Erythroblast (primary cell): ENCODE measurements around the gene SERPINA4.

Experiments
- DNase-seq, 2 experiments: peaks; one replicate each; lab custom pipeline; 2025; lab: John Stamatoyannopoulos, UW
- GATA1 ChIP-seq: IDR thresholded peaks from 2 replicates; pipeline ENCODE4 v1.6.1; 2011; ENCODE audit warnings: low read depth, mild to moderate bottlenecking, control low read depth, low read length, moderate library complexity
- POLR2A ChIP-seq: IDR thresholded peaks from 2 replicates; pipeline ENCODE4 v1.6.1; 2011; ENCODE audit warnings: mild to moderate bottlenecking, low read length

SERPINA4 gene

GRCh38 chr14:94582851-94583250 is 21.6 kb downstream of the SERPINA4 start:
- no peak for DNase-seq
- TF ChIP-seq POLR2A, result no peak
- TF ChIP-seq GATA1, result no peak

DNA sequence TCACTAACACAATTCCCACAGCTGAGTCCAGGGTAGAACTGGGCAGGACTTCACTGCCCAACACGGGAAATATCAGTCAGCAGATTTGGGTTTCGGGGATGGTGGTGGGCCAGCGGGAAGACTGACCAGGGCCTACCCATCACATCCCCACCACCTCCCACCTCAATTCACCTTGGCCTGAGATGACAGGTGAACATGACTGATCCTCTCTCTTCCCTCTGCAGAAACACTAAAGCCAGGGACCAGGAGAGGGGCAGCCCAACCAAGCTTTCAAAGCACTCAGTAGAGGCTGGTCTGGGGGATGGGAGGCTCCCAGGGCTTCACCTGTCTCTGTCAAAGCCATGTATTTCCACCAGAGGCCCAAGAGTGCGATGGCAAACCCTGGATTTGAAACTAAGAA is 22.3 kb downstream of the SERPINA4 start:
- DNase-seq, result no peak
- TF ChIP-seq POLR2A (no peak), GATA1 (no peak)

DNA sequence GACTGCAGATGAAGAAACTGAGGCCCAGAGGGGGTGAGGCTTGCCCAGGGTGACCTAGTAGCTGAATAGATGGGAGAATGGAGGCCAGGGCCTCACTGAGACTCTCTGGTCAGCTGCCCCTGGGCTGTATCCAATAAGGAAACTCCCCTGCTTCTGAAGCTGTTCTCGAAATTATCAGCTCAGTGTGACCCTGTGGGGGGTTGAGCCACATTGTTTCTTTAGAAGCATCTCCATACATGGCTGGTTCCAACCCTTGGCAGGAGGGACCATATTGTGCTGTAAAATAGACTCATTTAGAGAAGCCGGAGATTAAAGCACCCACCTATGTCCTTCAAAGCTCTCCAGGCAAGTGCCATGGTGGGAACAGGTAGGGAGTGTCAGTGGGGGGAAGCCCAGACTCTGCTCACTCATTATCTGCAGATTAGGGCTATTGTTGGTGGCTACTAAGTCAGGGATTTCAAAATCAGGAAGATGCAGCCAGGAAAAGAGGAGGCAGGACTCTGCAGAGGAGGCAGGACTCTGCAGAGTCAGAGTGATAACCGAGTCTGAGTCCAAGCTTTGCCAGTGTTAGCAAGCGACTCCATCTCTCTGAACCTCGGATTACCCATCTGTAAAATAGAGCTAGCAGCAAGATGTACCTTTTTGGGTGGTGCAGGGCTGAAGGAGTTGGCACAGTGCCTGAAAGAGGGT is 23.5 kb downstream of the SERPINA4 start:
- TF ChIP-seq POLR2A, result no peak
- TF ChIP-seq GATA1, result no peak
- no peak for DNase-seq

GRCh38 chr14:94586635-94587034 is 25.4 kb downstream of the SERPINA4 start:
- no peak for TF ChIP-seq GATA1
- no peak for TF ChIP-seq POLR2A
- DNase-seq, result no peak

DNA sequence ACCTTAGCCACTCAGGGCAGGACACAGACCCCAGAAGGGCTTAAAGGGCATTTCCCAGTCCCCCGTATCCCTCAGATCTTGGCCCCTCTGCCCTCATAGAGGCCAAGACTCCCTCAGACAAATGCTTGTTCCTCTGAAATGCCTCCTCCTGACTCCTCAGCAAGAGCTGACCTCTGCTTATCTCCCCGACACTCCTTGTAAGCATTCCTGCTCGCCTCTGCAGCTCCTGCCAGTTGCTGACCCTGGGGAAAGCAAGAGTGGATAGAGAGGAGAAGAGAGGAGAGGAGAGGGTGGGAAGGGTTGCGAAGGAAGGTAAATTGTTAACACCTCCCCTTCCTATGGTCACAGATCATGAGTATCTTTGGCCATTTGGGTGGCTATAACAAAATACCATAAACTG is 27.1 kb downstream of the SERPINA4 start:
- TF ChIP-seq GATA1 (no peak), POLR2A (no peak)
- no peak for DNase-seq

DNA sequence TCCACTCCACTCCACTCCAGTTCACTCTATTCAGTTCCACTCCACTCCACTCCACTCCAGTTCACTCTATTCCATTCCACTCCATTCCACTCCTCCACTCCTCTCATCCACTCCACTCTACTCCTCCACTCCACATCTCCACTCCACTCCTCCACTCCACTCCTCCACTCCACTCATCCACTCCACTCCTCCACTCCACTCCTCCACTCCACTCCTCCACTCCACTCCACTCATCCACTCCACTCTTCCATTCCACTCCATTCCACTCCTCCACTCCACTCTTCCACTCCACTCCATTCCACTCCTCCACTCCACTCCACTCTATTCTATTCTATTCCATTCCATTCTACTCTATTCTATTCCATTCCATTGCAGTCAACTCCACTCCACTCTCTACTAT is 29.8 kb downstream of the SERPINA4 start:
- TF ChIP-seq GATA1, result no peak
- DNase-seq, result no peak

- no peak for DNase-seq
- TF ChIP-seq GATA1, result no peak
- no peak for TF ChIP-seq POLR2A
Measured at GRCh38 chr14:94591871-94592270, 30.6 kb downstream of the SERPINA4 start.

- no peak for DNase-seq
- TF ChIP-seq GATA1 (no peak), POLR2A (no peak)
Measured at GRCh38 chr14:94592457-94592856, 31.2 kb downstream of the SERPINA4 start.

DNA sequence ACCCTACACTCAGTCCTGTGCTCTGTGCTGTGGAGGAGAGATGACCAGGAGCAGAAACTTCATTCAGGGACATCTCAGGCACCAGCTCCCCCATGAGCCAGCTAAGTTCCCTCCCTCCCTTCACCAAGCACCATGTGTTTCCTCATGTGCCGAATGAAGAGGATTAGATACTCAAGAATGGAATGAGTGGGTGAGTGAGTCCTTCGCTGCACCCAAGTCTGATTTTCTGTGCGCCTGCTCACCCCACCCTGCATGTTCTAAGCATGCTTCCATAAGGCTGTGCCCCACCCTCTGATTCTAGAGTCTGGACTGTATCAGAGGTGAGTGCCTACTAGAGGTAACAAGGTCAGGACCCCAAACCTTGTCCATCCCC is 32.1 kb downstream of the SERPINA4 start:
- no peak for DNase-seq
- TF ChIP-seq POLR2A (no peak), GATA1 (no peak)

- DNase-seq, result no peak
- no peak for TF ChIP-seq GATA1
- no peak for TF ChIP-seq POLR2A
Measured at GRCh38 chr14:94593749-94594431, 32.6 kb downstream of the SERPINA4 start.

- no peak for TF ChIP-seq POLR2A
- TF ChIP-seq GATA1, result no peak
- no peak for DNase-seq
Measured at GRCh38 chr14:94594441-94594840, 33.2 kb downstream of the SERPINA4 start.

- no peak for DNase-seq
- TF ChIP-seq GATA1 (no peak), POLR2A (no peak)
Measured at GRCh38 chr14:94595912-94596311, 34.7 kb downstream of the SERPINA4 start.

DNA sequence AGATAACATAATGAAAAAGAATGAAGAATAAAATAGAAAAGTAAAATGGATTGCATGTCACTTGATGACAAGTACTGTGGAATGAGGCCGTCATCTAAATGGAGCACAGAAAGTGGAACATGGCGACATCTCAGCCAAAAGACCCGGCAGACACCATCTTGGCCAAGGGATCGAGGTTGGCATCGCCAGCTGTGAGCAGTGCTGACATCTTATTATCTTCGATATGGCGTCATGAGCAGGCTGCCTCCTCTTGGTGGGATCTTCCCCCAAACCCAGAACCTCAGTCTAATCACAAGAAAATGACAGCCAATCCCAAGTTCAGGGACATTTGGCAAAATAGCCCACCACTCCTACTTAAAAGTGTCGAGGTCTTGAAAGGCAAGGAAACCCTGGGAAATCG is 35.1 kb downstream of the SERPINA4 start:
- no peak for DNase-seq
- TF ChIP-seq GATA1, result no peak
- no peak for TF ChIP-seq POLR2A

DNA sequence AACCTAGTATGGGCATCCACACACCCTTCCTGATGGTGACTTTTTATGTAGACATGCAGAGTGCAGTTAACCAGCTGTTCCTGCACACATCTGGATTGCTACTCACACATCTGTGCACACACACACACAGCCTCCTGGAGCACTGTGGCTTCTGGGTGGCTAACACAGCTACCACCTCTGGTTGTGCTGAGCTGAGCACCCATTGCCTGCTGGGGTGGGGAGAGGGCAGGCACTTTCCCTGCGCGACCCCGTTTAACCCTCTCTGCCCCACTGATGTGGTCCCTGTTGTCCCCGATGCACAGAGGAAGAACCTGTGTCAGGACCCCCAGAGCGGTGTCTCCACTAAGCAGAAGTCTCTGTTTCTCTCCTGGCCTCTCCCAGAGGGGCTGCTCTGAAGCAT is 36.5 kb downstream of the SERPINA4 start:
- no peak for DNase-seq
- TF ChIP-seq POLR2A (no peak), GATA1 (no peak)

- TF ChIP-seq GATA1 (no peak), POLR2A (no peak)
- DNase-seq, result no peak
Measured at GRCh38 chr14:94598506-94598815, 37.2 kb downstream of the SERPINA4 start.
